Measurements from ENCODE around the gene TENM4.

The TENM4 gene

DNA sequence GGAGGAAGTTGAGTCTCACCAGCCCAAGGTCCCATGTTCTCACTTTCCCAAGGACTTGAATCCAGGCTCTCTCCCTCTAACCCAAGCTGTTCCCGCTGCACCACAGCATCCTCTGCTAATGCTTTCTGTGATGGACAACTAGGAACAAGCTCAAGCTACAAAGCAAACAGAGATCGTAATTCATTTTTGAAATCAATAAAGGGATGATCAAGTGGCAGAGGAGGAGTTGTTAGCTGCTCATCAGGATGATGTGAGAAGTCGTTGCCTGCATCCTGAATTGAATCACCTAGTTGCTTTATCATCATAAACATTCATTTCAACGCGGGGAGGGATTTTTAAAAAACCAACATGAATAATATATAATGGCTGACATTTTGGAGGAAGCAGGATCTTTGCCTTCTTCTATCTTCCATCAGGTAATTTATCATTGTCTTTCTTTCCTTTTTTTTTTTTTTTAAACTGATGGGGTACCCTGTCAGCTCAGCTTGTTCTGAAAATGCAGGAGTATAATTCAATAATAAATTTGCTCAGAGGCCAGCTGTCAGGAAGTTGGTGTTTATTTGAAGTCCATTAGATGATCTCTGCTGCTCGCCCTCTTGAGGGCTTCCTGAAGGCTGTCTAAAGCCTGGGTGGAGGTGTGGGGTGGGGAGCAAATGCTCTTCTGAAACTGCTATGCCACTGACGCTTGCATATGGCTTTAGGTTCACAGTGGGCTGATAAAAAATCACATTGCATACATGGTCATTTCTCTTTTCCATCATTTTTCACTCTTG lies 691.7 kb downstream of the TENM4 start:
- no peak for DNase-seq (ENCODE audit: low spot score)
- TF ChIP-seq, protein P1, sequence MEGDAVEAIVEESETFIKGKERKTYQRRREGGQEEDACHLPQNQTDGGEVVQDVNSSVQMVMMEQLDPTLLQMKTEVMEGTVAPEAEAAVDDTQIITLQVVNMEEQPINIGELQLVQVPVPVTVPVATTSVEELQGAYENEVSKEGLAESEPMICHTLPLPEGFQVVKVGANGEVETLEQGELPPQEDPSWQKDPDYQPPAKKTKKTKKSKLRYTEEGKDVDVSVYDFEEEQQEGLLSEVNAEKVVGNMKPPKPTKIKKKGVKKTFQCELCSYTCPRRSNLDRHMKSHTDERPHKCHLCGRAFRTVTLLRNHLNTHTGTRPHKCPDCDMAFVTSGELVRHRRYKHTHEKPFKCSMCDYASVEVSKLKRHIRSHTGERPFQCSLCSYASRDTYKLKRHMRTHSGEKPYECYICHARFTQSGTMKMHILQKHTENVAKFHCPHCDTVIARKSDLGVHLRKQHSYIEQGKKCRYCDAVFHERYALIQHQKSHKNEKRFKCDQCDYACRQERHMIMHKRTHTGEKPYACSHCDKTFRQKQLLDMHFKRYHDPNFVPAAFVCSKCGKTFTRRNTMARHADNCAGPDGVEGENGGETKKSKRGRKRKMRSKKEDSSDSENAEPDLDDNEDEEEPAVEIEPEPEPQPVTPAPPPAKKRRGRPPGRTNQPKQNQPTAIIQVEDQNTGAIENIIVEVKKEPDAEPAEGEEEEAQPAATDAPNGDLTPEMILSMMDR (IDR thresholded peaks at IDR 0.05; ENCODE audit: extremely low read depth, missing control alignments): no peak

DNA sequence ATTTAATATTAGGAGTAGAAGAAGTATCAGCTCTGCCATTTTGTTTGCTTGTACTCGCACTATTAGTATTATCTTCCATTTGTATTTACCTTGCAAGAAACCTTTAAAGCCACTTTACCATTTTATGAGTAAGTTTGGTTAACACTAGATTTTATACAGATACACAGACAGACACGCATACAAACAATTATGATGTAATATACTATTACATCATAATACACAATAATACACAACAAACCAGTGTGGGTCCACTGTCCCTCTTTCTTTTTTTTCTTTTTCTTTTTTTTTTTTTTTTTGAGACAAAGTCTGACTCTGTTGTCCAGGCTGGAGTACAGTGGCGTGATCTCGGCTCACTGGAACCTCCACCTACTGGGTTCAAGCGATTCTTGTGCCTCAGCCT lies 695.9 kb downstream of the TENM4 start:
- TF ChIP-seq, protein P1 (IDR thresholded peaks at IDR 0.05; ENCODE audit: extremely low read depth, missing control alignments): no peak

DNA sequence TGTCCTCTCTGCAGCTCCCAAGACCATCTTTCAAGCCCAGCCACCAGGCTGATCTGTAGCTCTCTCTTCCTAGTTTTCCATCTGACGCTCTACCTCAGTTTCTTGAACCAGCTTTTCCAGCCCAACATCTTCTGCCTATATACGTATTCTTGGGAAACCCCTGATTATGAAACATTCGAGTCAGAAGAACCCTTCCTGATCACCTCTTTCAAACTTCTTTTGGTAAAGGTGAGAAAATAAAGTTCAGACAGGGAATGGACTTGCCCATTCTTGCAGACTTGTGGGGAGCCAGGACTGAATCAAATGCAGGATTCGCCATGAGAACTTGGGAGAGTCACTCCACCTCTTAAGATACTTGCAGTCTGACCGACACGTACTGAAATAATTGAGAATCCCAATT lies 696.6 kb downstream of the TENM4 start:
- DNase-seq (ENCODE audit: low spot score): no peak
- TF ChIP-seq, protein P1 (IDR thresholded peaks at IDR 0.05; ENCODE audit: extremely low read depth, missing control alignments): no peak

More for the DNA sequence above, 695.9 kb downstream of the TENM4 start:
- DNase-seq (ENCODE audit: low spot score): no peak

DNA sequence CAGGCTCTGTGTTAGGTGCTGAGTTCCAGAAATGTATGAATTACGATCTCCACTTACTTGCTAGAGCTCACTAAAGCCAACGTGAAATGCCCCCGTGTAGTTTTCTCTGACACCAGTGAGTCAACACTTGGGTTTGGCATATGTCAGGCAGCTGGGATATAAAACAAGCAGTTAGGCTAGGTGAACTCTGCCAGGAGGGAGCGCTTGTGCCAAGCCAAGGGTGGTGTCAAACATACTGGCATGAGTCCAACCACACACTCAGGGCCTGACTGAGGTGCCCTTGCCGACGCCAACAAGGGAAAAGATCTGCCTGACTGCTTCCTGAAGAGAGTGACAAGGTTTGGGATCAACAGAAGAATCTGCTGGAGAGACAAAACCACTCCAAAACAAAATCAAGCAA lies 698.4 kb downstream of the TENM4 start:
- TF ChIP-seq, protein P1 (IDR thresholded peaks at IDR 0.05; ENCODE audit: extremely low read depth, missing control alignments): no peak
- DNase-seq (ENCODE audit: low spot score): no peak

DNA sequence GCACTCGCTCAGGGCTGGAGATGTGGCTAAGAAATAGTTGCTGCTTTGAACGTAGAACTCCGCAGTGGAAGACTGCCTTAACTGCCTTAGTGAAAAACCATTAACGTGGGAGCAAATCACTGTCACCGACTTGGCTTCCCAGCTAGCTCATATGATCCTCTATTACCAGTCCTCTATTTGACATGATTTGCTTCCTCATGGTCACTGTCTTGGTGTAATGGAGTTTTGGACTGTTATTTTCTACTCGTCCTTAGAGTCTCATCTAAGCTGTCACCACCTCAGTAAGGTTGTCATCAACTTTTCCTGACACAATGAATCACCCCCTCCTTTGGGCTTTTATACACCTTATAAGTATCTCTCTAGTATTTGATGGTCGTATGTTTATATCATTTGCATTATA lies 699.1 kb downstream of the TENM4 start:
- TF ChIP-seq, protein P1 (IDR thresholded peaks at IDR 0.05; ENCODE audit: extremely low read depth, missing control alignments): no peak

DNA sequence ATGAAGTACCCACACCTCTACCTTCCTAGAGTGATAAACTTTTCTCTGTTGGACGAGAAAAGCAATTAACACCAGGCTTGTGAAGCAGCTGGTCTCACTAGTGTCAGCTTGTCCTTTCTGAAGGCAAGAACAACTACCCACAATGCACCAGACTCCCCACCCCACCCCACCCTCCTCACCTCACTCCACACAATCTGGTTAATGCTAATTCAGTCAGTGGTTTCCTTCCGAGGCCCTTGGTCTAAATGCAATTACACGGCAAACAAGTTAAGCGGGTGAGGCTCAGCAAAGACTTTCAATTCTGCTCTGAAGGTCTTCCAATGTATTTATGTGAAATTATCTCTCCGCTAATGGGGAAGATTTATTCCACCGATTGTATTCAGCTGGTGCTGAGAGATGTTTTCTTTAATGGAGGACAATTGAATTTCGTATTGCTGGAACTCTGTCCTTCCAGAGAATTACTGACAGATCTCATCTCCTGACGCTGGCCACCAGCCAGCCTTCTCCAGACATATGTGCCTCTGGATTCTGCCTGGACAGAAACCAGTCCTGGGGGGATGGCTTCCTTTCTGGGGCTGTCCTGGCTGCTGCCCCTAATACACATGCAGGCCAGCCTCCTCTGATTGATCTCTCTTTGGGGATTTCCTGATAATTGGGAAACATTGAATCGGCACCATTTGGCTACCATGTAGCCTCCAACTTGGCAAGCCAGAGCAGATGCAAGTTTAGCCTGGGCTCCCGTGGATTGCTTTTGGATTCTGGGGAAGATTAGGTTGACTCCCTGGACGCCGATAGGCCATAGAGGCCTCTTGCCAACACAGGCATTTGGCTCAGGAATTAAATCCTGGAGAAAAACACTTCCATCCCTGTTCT lies 700.4 kb downstream of the TENM4 start:
- no peak for DNase-seq (ENCODE audit: low spot score)

More for the DNA sequence above, 699.1 kb downstream of the TENM4 start:
- DNase-seq (ENCODE audit: low spot score): no peak

More for the DNA sequence above, 700.4 kb downstream of the TENM4 start:
- TF ChIP-seq, protein P1 (IDR thresholded peaks at IDR 0.05; ENCODE audit: extremely low read depth, missing control alignments): no peak

All from GM20000 (cell line).